SKM-1 treated with dmso at 0.1 percent for 144 hours (cell line): ENCODE measurements around the gene DCP1A.
"Not testable (repeated sequence)": the region's sequence is repeated elsewhere in the genome, so short reads cannot be mapped to it uniquely, and the experiment has no call there.

Source experiments
- DNase-seq: peaks from one replicate; lab custom pipeline; 2025; ENCODE audit not compliant: unreplicated experiment; lab: John Stamatoyannopoulos, UW

DCP1A gene

GRCh38 chr3:53269193-53269592 is 78.2 kb downstream of the DCP1A start:
- not testable (repeated sequence) for DNase-seq

DNA sequence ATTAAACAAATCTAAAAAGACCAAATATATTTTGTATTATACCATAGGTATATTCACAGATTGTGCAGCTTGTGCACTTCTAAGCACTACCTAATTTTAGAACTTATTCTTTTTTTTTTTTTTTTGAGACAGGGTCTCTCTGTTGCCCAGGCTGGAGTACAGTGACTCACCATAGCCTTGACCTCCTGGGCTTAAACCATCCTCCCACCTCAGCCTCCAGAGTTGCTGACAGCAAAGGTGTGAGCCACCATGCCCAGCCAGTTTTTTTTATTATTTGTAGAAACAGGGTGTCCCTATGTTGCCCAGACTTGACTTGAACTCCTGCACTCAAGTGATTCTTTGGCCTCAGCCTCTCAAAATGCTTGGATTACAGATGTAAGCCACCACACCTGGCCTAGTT is 79.6 kb downstream of the DCP1A start:
- DNase-seq: no peak

- DNase-seq: no peak
These were observed 82.6 kb downstream of the DCP1A start for GRCh38 chr3:53264718-53265117.

DNA sequence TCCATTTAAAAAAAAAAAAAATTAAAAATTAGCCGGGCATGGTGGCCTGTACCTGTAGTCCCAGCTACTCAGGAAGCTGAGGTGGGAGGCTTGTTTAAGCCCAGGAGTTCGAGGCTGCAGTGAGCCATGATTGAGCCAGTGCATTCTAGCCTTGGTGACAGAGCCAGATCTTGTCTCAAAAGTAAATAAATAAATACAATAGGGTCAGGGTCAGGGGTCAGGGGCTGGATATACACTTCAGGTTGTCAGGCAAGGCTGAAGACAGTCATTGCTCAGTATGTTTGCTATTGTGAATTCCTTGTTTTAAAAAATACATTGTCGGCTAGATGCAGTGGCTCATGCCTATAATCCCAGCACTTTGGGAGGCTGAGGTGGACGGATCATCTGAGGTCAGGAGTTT is 83.4 kb downstream of the DCP1A start:
- DNase-seq: no peak

- DNase-seq: no peak
These were observed 85.6 kb downstream of the DCP1A start for GRCh38 chr3:53261712-53262111.

DNA sequence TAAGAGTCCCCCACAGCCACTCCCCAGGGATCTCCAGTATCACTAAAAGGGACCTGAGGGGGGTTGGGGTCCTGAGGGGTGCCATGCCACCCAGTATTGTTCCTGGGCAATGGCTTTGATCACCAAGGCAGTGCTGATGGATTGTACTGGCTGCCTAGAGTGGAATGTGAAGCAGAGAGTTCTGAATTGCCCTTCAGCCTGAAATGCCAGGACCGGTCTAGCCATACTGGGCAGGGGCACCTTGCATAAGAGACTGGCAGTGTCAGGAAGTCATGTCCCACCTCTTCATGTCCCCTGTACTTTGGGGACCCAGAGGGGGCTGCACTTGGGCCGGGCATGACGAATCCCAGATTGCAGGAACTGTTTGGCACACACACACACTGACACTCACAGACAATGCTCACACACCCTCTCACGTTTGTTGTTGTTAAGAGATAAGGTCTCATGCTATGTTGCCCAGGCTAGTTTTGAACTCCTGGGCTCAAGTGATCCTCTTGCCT is 87.0 kb downstream of the DCP1A start:
- no peak for DNase-seq

- no peak for DNase-seq
These were observed 87.7 kb downstream of the DCP1A start for GRCh38 chr3:53259427-53260259.

- DNase-seq: no peak
These were observed 88.5 kb downstream of the DCP1A start for GRCh38 chr3:53258600-53259426.

- no peak for DNase-seq
These were observed 89.9 kb downstream of the DCP1A start for GRCh38 chr3:53257465-53257864.

GRCh38 chr3:53256704-53257055 is 90.7 kb downstream of the DCP1A start:
- DNase-seq: no peak

DNA sequence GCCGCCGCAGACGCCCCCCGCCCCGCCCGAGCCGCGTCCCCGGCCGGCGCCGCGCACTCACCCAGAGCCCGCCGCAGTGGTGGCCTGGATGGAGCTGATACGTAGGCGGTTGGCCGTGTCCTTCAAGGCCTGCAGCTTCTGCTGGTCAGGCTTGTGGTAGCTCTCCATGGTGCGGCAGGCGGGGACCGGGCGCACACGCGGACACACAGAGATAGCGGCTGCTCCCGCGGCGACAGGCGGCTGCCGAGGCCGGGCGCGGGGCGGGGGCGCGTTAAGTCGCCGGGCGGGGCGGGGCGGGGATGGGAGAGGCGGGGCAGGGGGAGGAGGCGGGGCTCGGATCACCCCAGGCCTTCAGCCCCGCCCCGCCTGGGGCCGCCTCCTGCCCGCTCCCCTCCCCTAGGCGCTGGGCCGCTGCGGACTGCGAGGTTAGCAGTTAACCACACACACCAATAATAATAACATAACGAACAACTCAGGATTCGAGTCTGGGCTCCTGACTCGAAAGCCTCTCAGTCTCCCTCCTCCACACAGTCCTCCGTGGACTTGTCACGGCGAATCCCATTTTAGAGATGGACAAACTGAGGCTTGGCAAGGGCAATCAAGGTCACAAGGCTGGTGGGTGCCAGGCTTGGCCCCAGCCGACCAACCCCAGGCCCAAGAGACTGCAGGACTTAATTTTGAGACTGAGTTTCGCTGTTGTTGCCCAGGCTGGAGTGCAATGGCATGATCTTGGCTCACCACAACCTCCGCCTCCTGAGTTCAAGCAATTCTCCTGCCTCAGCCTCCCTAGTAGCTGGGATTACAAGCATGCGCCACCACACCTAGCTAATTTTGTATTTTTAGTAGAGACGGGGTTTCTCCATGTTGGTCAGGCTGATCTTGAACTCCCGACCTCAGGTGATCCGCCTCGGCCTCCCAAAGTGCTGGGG is 91.3 kb downstream of the DCP1A start, which contains the start of gene TKT:
Gene TKT, minus strand, starts transcription at position 248 of the 929 bp plus-strand sequence. Its CDS starts 80 bp downstream, at position 168.
- peak; percentile 76 for DNase-seq

GRCh38 chr3:53255423-53255774 is 91.9 kb downstream of the DCP1A start:
- DNase-seq: no peak

GRCh38 chr3:53254509-53255422 is 92.6 kb downstream of the DCP1A start:
- no peak for DNase-seq

DNA sequence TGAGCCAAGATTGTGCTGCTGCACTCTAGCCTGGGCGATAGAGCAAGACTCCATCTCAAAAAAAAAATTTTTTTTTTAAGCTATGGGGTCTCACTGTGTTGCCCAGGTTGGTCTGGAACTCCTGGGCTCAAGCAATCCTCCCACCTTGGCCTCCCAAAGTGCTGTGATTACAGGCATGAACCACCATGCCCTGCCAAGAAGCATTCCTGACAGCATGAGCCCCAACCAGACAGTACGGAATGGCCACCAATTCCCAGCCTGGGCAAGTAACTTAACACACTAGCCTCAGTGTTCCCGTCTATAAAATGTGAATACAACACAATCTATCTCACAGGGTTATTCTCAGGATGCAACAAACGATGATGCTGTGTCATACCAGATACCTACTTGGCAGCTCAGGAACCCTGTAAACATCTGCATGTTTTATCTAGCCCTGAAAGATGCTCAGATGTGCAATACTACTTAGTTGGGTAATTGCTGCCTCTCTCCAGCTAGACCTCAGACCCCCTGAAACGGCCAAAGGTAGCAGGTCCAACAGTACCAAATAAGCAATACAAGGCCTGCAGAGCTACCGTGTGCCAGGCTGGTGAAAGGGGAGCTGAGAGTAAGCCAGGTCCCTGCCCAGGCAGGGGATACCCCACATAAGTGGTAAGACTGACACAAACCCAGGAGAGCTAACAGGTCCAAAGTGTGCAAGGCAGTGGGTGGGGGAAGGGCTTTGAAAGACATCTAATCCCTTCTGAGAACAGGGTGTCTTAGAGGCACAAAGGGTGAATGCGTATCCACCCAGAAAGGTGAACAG is 93.4 kb downstream of the DCP1A start:
- DNase-seq: no peak

DNA sequence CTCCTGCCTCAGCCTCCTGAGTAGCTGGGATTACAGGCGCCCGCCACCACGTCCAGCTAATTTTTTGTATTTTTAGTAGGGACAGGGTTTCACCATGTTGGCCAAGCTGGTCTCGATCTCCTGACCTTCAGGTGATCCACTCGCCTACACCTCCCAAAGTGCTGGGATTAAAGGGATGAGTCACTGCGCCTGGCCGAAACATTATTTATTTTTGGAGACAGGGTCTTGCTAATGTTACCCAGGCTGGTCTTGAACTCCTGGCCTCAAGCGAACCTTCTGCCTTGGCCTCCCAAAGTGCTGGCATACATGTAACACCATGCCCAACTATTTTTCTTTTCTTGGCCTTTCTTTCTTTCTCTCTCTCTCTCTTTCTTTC is 94.4 kb downstream of the DCP1A start:
- DNase-seq: not testable (repeated sequence)

- peak; percentile 88 for DNase-seq
These were observed 95.0 kb downstream of the DCP1A start for GRCh38 chr3:53252096-53252946.

DNA sequence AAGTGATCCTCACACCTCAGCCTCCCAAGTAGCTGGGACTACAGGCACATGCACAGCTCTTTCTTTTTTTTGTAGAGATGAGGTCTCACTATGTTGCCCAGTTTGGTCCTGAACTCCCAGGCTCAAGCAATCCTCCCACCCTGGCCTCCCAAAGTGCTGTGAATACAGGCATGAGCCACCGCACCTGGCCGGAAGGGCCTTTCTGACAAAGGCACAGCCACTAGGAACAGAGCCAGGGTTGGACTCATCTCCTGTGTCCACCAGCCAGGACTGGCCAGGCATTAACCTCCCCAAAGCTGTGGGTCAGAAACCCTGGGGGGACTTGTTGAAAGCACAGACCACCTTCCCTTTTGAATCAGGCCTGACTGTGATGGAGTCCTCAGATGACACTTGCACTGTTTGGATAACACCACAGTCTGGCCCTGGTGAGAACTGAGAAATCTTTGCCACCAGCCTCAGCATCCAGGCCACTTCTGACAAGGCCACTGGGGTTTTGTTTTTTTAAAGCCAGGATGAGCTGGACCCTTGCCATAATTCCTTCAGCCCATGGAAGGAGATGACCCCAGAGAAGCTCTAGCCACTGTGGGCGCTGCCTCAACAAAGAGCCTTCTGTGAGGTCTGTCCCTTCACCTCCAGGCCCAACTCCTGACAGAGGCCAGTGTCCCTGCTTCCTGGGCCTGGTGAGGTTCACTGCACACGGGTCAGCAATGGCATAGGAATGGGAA is 96.3 kb downstream of the DCP1A start:
- DNase-seq: no peak

DNA sequence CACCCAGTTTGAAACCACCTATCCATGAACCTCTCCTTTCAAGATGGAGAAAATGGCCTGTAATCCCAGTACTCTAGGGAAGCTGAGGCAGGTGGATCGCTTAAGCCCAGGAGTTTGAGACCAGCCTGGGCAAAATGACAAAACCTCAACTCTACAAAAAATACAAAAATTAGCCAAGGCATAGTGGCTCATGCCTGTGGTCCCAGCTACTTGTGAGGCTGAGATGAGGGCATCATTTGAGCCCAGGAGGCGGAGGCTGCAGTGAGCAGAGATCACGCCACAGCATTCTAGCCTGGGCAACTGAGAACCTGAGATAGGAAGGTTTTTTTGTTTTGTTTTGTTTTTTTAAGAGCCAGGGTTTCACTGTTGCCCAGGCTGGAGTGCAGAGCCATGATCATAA is 96.9 kb downstream of the DCP1A start:
- DNase-seq: no peak
